ENCODE data around the gene CDK6. TPM values are rescaled to one million over a fixed set of nuclear protein-coding genes. Genes with fewer than 3 reads are reported as not detected.

The CDK6 gene
- total RNA-seq, 4 donors from 2014 or later: 18.9 to 30.3 (median 24.2) TPM

GRCh38 chr7:92697012-92697411 lies 139.4 kb downstream of the CDK6 start:
- no peak for ATAC-seq (ENCODE audit: low FRiP score)
- TF ChIP-seq CTCF (IDR thresholded peaks at IDR 0.05): no peak
- DNase-seq (ENCODE audit: low spot score): no peak

- TF ChIP-seq CTCF (IDR thresholded peaks at IDR 0.05): no peak
- no peak for ATAC-seq (ENCODE audit: low FRiP score)
- no peak for DNase-seq (ENCODE audit: low spot score)
These were observed 139.8 kb downstream of the CDK6 start for GRCh38 chr7:92696584-92696983.

GRCh38 chr7:92695308-92696261 lies 140.8 kb downstream of the CDK6 start:
- peak; percentile 83 for ATAC-seq (ENCODE audit: low FRiP score)
- no peak for DNase-seq (ENCODE audit: low spot score)
- no peak for TF ChIP-seq CTCF (IDR thresholded peaks at IDR 0.05)

GRCh38 chr7:92694211-92694610 lies 142.2 kb downstream of the CDK6 start:
- DNase-seq (ENCODE audit: low spot score) (no peak), ATAC-seq (ENCODE audit: low FRiP score) (no peak)
- TF ChIP-seq CTCF (IDR thresholded peaks at IDR 0.05): no peak

- TF ChIP-seq CTCF (IDR thresholded peaks at IDR 0.05): no peak
- DNase-seq (ENCODE audit: low spot score): no peak
- no peak for ATAC-seq (ENCODE audit: low FRiP score)
These were observed 142.9 kb downstream of the CDK6 start for GRCh38 chr7:92693519-92693918.

- ATAC-seq (ENCODE audit: low FRiP score): no peak
- DNase-seq (ENCODE audit: low spot score): no peak
- no peak for TF ChIP-seq CTCF (IDR thresholded peaks at IDR 0.05)
These were observed 144.8 kb downstream of the CDK6 start for GRCh38 chr7:92691578-92691977.
